ENCODE measurements around the gene PANX1.
A peak's percentile ranks its signal among the peaks of the same experiment; 100 is the strongest.

The PANX1 gene

GRCh38 chr11:94169516-94169915 lies 40.9 kb downstream of the PANX1 start:
- no peak overlapping the region for H3K27ac ChIP-seq
- no peaks in the 10 kb centered on the region for H3K27me3 ChIP-seq (ENCODE audit: insufficient read depth, low read depth, severe bottlenecking)
- H3K4me3 ChIP-seq (ENCODE audit: low read depth, low read length), result no peak overlapping the region
- TF ChIP-seq CTCF (IDR thresholded peaks at IDR 0.05; ENCODE audit: low read depth, low read length), result no peak
- H3K36me3 ChIP-seq, result peaks cover 9% of the 10 kb centered on the region
- DNase-seq, result no peak
- H3K9me3 ChIP-seq (ENCODE audit: severe bottlenecking), result no peaks in the 10 kb centered on the region

GRCh38 chr11:94169930-94170545 lies 41.4 kb downstream of the PANX1 start:
- H3K36me3 ChIP-seq, result peaks cover 9% of the 10 kb centered on the region
- H3K27ac ChIP-seq, result no peak overlapping the region
- no peak overlapping the region for H3K4me3 ChIP-seq (ENCODE audit: low read depth, low read length)
- no peak for TF ChIP-seq CTCF (IDR thresholded peaks at IDR 0.05; ENCODE audit: low read depth, low read length)
- DNase-seq, result no peak
- H3K27me3 ChIP-seq (ENCODE audit: insufficient read depth, low read depth, severe bottlenecking), result no peaks in the 10 kb centered on the region
- no peaks in the 10 kb centered on the region for H3K9me3 ChIP-seq (ENCODE audit: severe bottlenecking)

GRCh38 chr11:94170953-94171352 lies 42.3 kb downstream of the PANX1 start:
- TF ChIP-seq CTCF (IDR thresholded peaks at IDR 0.05; ENCODE audit: low read depth, low read length), result no peak
- DNase-seq, result no peak
- Histone ChIP-seq H3K9me3 (ENCODE audit: severe bottlenecking) (no peaks in the 10 kb centered on the region), H3K36me3 (peaks cover 9% of the 10 kb centered on the region), H3K27me3 (ENCODE audit: insufficient read depth, low read depth, severe bottlenecking) (no peaks in the 10 kb centered on the region), H3K27ac (no peak overlapping the region), H3K4me3 (ENCODE audit: low read depth, low read length) (no peak overlapping the region)

GRCh38 chr11:94171693-94172440 lies 43.2 kb downstream of the PANX1 start:
- TF ChIP-seq CTCF (IDR thresholded peaks at IDR 0.05; ENCODE audit: low read depth, low read length), result peak; percentile 80
- H3K27ac ChIP-seq, result no peak overlapping the region
- H3K9me3 ChIP-seq (ENCODE audit: severe bottlenecking), result no peaks in the 10 kb centered on the region
- H3K27me3 ChIP-seq (ENCODE audit: insufficient read depth, low read depth, severe bottlenecking), result no peaks in the 10 kb centered on the region
- peaks cover 9% of the 10 kb centered on the region for H3K36me3 ChIP-seq
- no peak overlapping the region for H3K4me3 ChIP-seq (ENCODE audit: low read depth, low read length)
- peak; percentile 52 for DNase-seq

GRCh38 chr11:94175535-94175934 lies 46.9 kb downstream of the PANX1 start:
- DNase-seq, result no peak
- TF ChIP-seq CTCF (IDR thresholded peaks at IDR 0.05; ENCODE audit: low read depth, low read length), result no peak
- Histone ChIP-seq H3K9me3 (ENCODE audit: severe bottlenecking) (no peaks in the 10 kb centered on the region), H3K36me3 (peaks cover 26% of the 10 kb centered on the region), H3K27me3 (ENCODE audit: insufficient read depth, low read depth, severe bottlenecking) (no peaks in the 10 kb centered on the region), H3K4me3 (ENCODE audit: low read depth, low read length) (no peak overlapping the region), H3K27ac (no peak overlapping the region)
